HG02588 (cell line): ENCODE data around the gene CRADD.
"Not testable (repeated sequence)": the region's sequence is repeated elsewhere in the genome, so short reads cannot be mapped to it uniquely, and the experiment has no call there.

Source experiments
- ATAC-seq: cut with Tn5 transposase; IDR thresholded peaks from one replicate; pipeline ENCODE4 v1.9.1; 2021; ENCODE audit warnings: mild to moderate bottlenecking, moderate library complexity; ENCODE audit not compliant: unreplicated experiment

CRADD gene

DNA sequence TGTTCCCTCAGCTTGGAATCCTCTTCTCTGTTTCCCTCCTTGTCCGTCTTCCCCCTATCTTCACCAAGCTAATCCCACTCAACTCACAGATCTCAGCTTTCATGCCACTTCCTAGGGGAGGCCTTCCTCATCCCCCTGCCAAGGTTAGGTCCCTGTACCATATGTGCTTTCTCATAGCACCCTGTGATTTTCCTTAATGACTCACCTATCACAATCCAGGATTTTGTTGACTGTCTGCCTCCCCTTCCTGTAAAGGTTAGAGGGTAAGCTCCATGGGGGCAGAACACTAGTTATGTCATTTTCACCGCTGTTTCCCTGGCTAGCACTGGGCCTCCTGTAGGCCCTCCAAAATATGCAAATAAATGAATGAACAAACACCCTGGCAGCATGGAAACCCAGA, 57.6 kb downstream of the CRADD start:
- no peak for ATAC-seq

DNA sequence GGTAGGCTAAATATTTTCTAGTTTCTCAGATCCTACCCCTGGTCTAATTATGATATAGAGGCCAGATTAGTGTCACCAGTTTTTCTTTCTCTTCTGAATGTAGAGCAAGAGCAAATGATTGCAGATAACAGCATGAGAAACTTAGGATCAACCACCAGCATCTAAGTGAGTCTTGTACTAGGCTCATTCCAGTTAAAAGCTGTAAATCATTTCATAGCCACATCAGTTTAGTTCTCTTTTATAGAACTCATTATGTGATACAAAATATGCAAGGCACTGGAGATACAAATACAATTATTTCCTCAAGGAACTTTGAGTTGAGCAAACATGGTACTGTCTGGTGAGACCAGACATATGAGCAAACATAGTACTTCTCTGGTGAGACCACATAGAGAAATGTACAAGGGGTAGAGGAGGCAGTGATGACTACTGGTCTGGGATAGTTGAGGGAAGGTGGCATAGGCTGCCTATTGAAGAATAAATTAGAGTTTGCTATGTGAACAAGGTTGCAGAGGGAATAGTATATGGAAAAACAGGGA, 59.5 kb downstream of the CRADD start:
- ATAC-seq = no peak

DNA sequence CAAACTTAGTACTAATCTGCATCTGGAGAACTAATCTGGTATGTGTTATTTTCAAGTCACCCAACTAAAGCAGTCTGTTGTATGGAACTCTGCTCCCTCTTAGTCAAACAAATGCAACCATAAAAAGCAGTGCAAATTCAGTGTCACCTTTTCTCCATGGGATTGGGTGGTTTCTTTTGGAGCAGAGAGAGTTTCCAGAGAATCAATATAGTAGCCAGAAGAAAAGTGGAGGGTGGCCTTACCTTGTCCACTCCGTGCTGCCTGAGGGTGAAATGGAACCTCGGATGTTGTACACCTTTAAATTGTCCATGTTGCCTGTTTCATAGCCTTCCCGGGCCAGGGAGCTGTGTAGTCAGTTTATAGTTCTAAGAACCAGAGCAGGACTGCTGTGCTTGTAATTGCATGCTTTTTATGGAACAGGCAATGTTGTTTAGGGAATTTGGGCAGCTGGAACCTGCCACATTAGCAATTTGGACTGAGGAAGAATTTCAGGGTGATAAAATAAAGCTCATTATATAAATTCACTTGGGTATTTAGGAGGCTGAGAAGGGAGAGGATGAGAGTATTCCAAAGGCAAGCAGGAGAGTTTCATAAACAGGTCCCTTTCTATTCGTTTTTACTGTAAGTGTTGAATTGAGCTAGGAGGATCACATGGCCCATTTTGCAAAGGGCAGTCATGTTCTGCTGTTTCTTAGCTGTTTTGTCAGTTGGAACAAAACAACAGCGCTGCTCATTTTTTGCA, 60.5 kb downstream of the CRADD start:
- no peak for ATAC-seq

DNA sequence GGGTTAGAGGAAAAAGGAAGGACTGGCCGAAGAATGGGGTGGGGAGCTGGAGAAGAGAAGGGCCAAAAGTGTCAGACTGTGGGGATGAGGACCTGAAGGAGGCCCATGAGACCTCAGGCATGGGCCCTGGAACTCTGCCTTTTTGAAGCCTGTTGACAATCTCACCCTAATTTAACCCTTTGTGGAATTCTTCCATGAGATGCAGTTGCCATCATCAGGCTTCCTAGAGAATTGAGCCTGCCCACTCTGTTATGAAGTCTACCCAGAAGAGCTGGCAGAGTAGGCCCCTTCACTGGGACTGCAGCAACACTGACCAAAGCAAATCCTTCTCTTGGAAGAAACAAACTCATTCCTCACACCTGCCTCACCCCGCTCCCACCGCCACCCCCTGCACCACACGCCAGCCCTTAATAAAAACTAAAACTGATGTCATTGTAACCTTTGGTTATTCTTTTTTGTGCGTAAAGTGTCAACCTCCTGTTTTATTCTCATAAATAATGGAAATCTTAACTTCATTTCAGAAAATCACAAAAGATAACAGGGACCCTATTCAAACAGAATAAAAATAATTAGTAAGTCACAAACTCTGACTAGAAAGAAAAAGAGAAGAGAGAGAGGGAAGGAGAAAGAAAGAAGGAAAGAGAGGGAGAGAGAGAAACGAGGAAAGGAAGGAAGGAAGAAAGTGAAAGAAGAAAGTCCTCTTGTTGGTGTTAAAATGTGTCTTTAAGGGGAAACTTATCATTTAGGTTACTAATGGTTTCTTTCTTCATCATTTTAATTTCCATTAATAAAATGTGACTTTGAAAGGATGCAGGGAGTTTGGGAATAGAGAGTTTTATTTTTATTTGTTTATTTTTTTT, 61.3 kb downstream of the CRADD start:
- no peak for ATAC-seq

DNA sequence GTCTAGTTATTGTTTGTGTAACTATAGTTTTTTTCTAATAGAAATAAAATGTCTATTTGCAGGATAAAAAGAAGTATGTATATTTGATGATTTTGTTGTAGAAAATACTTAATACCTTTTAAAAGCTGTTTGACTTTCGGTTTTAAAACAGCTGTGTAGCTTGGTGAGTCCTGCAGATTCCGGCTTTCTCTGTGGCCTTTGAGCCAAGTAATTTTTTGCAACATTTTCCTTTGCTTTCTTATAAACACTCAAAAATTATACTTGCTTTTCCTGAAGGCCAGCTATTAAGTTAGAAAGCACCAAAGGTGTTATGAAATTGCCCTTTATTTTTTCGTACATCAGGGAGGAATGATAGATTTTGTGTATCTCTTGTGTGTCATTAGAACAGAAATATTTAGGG, 63.6 kb downstream of the CRADD start:
- no peak for ATAC-seq

DNA sequence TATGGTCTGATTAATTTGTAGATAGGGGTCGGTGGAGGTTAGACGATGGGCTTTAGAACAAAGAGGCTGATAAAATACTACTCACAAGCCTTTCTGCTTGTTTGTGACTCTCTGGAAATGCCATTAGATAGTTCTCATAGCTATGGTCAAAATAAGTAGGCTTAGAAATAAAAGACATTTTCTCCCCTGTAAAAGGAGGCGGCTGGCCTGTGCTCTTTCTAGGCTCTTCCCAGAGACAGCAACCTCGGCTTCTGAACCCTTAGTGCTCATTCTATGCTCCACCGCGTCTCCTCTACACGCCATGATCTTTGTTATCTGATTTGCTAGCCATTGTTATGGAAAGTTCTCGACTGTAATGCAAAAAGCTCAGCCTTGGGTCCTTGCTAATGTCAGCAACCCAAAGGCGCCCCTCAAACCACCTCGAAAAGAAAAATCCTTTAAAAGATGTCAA, 64.5 kb downstream of the CRADD start:
- peak; percentile 30 for ATAC-seq

DNA sequence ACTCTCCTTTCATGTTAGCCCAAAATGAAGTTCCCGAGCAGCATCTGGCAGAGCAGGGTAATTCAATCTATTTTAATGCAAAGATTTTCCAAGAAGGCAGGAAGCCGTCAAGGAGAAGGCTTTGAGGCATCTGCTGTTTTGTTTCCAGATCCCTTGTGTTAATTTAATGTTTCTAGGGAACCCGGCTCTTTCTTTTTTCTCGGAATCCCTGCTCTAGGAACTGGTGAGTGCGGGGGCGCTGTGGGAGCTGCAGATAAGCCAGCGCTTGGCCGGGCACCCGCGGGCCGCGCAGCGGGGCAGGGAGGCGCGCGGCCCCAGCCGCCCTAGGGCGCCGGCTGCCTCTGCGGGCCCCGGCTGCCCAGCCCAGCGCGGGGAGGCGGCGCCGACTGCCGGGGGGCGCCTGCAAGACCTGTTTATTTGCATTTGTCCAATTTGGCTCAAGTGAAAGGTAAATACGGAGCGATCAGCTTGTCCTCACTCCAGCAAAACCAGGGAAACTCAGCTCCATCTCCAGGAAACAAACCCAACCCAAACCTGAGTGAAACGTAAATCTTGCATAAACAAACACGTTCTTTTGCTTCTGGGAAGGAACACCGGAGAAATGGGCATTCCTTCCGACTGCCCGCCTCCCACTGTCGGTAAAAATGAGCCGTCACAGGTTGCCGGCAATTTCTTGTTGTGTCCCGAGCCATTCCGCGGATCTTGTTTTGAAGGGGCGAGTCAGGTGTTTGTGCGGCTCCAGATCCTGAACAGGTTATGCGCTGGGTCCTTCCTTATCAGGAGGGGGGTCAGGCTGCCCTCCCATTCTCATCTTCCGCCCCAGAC, 65.1 kb downstream of the CRADD start:
- ATAC-seq = peak; percentile 87

DNA sequence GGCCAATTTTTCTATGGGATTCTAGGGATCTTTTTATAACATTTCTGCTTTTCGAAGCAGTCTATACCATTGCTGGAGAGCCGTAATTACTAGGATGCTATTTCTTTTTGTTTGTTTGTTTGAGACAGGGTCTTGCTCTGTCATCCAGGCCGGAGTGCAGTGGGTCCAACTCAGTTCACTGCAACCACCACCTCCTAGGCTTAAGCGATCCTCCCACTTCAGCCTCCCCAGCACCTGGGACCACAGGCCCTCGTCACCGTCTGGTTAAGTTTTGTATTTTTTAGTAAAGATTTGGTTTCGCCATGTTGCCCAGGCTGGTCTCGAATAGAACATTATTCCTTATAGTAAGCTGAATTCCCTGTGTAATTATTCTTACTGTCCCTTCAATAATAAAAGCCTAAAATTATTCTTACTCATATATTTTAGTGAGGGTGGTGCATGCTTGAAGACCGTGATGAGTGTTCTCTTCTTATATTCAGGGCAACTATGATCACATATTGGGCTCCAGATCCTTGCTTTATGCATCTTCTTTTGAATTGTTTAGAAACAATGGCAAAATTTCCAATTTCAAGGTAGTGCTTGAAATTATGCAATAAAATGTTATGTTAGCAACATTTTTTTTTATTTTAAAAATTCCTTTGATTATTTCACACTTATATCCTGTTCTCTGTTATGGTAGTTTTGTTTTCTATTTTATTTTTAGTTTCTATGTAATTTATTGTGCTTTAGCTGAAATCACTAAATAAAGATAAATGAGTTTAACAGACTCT, 66.2 kb downstream of the CRADD start:
- ATAC-seq = no peak

DNA sequence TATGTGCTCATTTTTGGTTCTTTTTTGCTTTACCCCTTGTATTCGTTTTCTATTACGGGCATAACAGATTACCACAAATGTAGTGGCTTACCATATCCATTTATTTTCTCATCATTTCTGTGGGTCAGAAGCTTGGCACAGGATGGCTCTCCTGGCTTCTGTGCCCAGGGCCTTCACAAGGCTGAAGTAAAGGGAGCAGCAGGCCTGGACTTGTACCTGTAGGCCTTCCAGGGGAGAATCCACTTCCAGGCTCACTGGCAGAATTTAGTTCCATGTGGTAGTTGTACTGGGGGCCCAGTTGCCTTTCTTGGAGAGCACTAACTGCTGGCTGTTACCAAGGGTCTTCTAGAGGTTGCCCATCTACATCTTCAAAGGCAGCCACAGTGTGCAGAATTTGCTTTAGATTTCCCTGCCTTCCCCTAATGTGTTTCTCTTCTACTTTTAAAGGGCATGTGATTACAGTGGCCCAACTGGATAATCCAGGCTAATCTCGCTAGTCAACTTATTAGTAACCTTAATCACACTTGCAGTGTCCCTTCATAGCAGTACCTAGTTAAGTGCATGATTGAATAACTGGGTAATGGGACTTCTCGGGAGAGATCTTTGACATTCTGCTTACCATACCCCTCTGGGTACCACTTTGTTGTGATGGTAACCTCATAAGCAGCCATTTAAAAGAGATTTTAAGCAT, 67.0 kb downstream of the CRADD start:
- no peak for ATAC-seq

DNA sequence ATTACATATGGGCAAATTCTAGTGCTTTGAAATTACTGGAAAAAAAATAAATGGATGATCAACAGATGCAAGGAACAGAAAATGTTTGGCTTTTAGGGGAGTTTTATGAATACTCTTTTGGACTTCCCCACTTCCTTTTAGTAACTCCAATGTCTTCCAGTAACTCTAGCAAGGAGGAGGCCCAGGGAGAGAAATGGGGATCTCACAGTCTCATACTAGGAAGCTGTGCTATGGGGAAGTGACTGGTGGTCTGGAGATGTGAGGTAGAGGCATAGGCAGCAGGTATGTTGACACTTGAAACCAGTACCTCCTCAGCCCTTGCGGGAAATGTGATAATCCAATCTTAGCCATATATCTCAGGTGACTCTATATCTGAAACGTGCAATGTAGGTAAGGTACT, 68.1 kb downstream of the CRADD start:
- ATAC-seq = no peak

DNA sequence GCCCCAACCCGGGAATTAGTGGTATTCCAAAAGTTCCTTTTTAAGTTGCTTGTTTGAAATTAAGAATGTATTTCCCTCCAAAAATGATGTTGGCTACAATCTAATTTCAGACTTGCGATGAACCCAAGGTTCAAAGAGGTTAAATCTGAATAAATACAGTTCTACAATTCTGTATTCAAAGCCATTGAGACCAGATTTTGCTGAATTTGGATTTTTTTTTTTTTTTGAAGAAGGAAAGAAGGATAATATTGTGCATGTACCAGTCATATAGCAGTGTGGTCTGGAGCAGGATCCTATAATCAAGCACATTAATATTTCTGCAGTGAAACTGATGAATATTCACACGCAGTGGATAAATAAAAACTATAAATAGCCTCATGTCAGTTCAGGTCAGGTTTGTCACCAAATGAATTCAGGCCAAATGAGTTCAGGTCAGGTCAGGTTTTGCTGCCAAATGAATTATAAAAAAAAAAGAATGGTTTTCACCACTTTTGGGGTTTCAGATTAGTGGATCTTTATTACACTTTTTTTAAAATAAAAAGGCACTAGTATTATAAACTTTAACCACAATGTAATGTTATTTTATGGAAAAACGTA, 69.5 kb downstream of the CRADD start:
- ATAC-seq = no peak

DNA sequence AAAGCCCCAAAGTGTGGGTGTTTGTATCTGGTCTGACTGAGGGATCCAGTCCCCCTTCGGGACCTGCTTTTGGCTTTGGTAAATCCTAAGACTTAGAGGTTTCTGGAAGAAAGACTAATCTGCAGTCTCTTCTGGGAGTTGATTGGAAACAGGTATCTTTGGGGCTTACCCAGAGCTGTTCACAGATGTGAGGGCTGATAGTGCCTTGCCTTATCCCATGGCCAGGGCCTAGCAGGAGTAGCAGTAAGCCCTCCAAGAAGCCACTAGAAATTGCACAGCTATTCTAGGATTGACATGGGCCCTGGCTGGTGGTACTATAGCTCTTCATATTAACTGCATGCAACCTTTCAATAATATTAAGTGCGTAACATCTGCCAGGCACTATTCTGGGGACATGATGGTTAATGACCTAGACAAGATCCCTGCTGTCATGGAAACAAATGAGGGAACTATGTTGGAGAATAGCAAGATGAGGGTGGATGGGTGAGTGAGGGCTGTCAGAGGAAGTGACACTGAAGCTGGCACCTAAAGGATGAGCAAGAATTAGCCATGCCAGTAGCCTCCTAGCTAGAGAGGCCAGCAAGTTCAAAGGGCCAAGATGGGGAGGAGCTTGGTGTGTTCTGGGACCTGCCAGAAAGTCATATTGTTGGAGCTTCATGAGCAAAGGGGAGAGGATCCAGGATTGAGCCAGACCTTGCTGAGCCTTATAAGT, 71.7 kb downstream of the CRADD start:
- ATAC-seq = no peak

DNA sequence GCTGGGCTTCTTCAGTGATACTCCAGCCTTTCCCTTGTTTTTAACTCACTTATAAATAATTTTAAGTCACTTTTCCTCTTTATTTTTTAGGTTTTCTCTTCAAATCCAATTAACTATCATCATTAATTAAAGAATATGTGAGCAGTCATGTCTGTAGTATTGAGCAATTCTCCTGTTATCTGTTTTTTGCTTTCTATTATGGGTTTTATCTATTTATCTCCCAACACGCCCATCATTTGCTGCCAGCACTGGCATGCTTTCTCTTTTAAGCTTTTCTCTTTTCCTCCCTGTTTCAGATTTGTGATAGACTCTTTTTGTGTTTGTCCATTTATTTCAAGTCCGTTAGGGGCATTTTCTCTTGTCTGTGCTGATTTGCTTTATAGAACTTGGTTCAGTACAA, 72.3 kb downstream of the CRADD start:
- ATAC-seq = no peak

DNA sequence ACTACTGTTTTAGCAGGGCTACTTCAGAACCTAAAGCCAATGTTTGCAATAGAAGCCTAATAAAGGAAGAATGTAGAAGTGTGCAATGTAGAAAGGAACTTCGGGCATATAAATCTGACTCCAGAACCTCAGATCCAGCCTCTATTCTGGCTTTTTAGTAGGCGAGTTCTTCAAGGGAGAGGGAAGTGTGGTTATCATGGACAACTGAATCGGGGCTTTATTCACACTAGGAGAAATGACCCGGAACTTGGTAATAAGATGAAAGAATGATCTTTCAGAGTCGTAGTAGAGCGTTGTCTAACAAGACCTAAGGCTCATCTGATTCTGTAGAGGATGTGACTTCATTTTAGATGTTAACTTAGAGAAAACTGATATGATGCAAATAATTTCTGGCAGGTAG, 72.9 kb downstream of the CRADD start:
- no peak for ATAC-seq

DNA sequence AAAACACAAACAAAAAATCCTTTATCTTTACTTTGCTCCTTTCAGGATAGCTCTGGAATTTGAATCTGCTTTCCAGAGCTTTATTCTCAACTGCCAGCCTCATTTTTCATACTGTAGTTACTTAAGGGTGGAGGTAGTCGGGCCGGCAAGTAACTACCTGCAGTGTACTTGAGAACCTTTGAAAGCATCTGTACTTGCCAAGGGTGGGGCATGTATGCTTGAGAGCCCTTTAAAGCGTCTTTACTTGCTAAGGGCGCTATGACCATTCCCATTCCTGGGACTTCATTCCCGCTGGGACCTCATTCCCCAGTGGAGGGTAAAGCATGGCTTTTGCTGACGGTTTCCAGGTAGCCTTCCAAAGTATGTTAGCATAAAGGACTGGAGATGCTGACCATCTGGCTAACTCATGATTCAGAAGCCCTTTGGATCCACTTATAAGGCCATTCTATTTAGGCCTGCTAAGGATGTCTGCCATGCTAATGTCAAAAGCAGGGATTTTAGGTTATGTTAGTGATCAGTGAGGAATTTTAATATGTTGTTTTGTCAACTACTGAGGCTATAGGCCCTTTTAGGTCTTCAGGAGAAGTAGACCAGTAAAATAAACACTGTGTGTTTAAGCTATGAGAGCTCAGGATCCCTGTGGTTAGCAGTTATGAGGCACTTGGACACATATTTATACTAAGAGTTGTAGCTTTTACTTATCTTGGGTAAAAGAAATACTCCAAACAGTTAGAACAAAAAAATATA, 74.9 kb downstream of the CRADD start:
- no peak for ATAC-seq

DNA sequence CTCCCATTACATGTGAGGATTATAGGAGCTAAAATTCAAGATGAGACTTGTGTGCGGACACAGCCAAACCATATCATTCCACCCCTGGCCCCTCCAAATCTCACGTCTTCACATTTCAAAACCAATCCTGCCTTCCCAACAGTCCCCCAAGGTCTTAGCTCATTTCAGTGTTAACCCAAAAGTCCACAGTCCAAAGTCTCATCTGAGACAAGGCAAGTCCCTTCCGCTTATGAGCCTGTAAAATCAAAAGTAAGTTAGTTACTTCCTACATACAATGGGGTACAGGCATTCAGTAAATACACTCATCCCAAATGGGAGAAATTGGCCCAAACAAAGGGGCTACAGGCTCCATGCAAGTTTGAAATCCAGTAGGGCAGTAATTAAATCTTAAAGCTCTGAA, 76.1 kb downstream of the CRADD start:
- no peak for ATAC-seq

DNA sequence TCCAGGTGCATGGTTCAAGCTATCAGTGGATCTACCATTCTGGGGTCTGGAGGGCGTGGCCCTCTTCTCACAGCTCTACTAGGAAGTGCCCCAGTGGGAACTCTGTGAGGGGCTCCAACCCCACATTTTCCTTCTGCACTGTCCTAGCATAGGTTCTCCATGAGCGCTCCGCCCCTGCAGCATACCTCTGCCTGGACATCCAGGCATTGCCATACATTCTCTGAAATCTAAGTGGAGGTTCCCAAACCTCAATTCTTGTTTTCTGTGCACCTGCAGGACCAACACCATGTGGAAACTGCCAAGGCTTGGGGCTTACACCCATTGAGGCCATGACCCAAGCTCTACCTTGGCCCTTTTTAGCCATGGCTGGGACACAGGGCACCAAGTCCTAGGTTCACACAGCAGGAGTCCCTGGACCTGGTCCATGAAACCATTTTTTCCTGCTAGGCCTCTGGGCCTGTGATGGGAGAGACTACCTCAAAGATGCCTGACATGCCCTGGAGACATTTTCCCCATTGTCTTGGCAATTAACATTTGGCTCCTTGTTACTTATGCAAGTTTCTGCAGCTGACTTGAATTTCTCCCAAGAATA, 76.8 kb downstream of the CRADD start:
- no peak for ATAC-seq

DNA sequence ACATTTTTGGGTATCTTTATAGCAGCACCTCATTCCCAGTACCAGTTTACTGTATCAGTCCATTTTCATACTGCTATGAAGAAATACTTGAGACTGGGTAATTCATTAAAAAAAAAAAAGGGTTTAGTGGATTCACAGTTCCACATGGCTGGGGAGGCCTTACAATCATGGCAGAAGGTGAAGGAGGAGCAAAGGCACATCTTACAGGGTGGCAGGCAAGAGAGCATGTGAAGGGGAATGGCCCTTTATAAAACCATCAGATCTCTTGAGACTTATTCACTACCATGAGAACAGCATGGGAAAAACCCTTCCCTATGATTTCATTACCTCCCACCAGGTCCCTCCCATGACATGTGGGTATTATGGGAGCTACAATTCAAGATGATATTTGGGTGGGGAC, 77.7 kb downstream of the CRADD start:
- not testable (repeated sequence) for ATAC-seq
